KMS-11 (cell line): ENCODE data around the gene SULT1A2.
A peak's percentile ranks its signal among the peaks of the same experiment; 100 is the strongest.

Experiments used
- H2AFZ ChIP-seq: fragments of 200-600 bp; sonication (generic); 2 replicates; pipeline ENCODE4 v1.6.1; 2016; ENCODE audit warnings: antibody characterized with exemption, mixed run types, low read depth
- H3K27ac ChIP-seq: fragments of 200-600 bp; sonication (generic); 2 replicates; pipeline ENCODE4 v1.6.1; 2016; ENCODE audit warnings: mild to moderate bottlenecking, mixed run types
- H3K27me3 ChIP-seq: fragments of 200-600 bp; sonication (generic); 2 replicates; pipeline ENCODE4 v1.6.1; 2017; ENCODE audit warnings: mild to moderate bottlenecking, low read depth, mixed run types, moderate library complexity; ENCODE audit not compliant: insufficient read depth
- H3K36me3 ChIP-seq: fragments of 200-600 bp; sonication (generic); 2 replicates; pipeline ENCODE4 v1.6.1; 2017; ENCODE audit warnings: mild to moderate bottlenecking, mixed run types; ENCODE audit not compliant: insufficient read depth
- H3K4me1 ChIP-seq: fragments of 200-600 bp; sonication (generic); 2 replicates; pipeline ENCODE4 v1.6.1; 2016; ENCODE audit warnings: mild to moderate bottlenecking, low read depth, mixed run types; ENCODE audit not compliant: poor library complexity, severe bottlenecking
- H3K4me2 ChIP-seq: fragments of 200-600 bp; sonication (generic); 2 replicates; pipeline ENCODE4 v1.7.0; 2016; ENCODE audit warnings: mild to moderate bottlenecking, mixed run types
- H3K4me3 ChIP-seq: fragments of 200-600 bp; sonication (generic); IDR thresholded peaks from 2 replicates; pipeline ENCODE4 v1.6.1; 2017; ENCODE audit warnings: low read depth, low read length, mixed read lengths; ENCODE audit not compliant: insufficient read depth
- H3K79me2 ChIP-seq: fragments of 200-600 bp; sonication (generic); 2 replicates; pipeline ENCODE4 v1.6.1; 2016; ENCODE audit warnings: low read depth, mixed run types; ENCODE audit not compliant: insufficient read depth
- H3K9ac ChIP-seq: fragments of 200-600 bp; sonication (generic); 2 replicates; pipeline ENCODE4 v1.6.1; 2016; ENCODE audit warnings: mild to moderate bottlenecking, mixed run types
- H4K20me1 ChIP-seq: fragments of 200-600 bp; sonication (generic); 2 replicates; pipeline ENCODE4 v1.6.1; 2016; ENCODE audit warnings: mild to moderate bottlenecking, mixed run types; ENCODE audit not compliant: insufficient read depth
- CTCF ChIP-seq: fragments of 200-600 bp; sonication (generic); conservative IDR thresholded peaks from 2 replicates; pipeline ENCODE4 v1.6.1; 2017; ENCODE audit warnings: low read depth, mild to moderate bottlenecking, antibody characterized with exemption, low read length, moderate library complexity, mixed read lengths

SULT1A2 gene

DNA sequence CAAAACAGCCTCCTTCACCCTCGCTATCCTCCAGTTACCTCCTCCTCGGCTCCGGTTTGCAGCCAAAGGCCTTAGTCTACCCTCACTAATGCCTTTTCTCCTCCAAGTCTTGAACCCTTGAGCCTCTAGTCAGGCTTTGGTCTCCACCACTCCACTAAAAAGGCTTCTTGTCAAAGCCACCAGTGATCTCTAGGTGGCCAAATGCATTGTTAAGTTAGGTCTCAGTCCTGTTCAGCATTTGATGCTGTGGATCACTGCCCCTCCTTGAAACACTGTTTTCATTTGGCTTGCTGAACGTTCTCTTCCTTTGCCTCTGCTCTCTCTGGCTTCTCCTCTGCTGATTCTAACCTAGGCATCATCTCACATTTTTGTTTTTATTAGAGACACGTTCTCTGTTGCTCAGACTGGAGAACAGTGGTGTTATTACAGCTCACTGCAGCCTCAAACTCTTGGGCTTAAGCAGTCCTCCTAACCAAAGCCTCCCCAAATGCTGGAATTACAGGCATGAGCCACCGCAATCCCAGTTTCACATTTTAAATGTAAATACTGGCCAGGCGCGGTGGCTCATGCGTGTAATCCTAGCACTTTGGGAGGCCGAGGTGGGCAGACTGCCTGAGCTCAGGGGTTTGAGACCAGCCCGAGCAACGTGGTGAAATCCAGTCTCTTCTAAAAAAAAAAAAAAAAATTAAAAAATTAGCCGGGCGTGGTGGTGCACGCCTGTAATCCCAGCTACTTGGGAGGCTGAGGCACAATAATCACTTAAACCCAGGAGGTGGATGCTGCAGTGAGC, 42.0 kb downstream of the SULT1A2 start:
- Histone ChIP-seq H3K27me3 (no peaks in the 10 kb centered on the region), H3K27ac (no peak overlapping the region), H3K4me1 (peaks cover 29% of the 10 kb centered on the region), H3K36me3 (no peaks in the 10 kb centered on the region; the same call in 1 of the 2 replicates), H2AFZ (peak overlapping the region; percentile 80), H4K20me1 (no peaks in the 10 kb centered on the region), H3K9ac (peak overlapping the region; percentile 31; the same call in 1 of the 2 replicates), H3K79me2 (peaks cover 5% of the 10 kb centered on the region; the same call in 1 of the 2 replicates), H3K4me2 (peak overlapping the region; percentile 99), H3K4me3 (no peak overlapping the region)
- TF ChIP-seq CTCF: no peak

- peak within 1 kb of the TSS; percentile 91 for H3K27ac ChIP-seq
- H3K4me3 ChIP-seq: no peak within 1 kb of the TSS
- 0 out of 2 replicates have a peak, but pooled peaks have one; percentile 15 for TF ChIP-seq CTCF
- H2AFZ ChIP-seq: peak within 1 kb of the TSS; percentile 81
- peak within 1 kb of the TSS; percentile 99 for H3K4me2 ChIP-seq
- H3K27me3 ChIP-seq: no peaks in the 10 kb centered on the region
- no peaks in the 10 kb centered on the region; the same call in 1 of the 2 replicates for H3K36me3 ChIP-seq
- peaks cover 5% of the 10 kb centered on the region; the same call in 1 of the 2 replicates for H3K79me2 ChIP-seq
- H4K20me1 ChIP-seq: no peaks in the 10 kb centered on the region
- H3K9ac ChIP-seq: peak within 1 kb of the TSS; percentile 91
- peaks cover 31% of the 10 kb centered on the region for H3K4me1 ChIP-seq
Observed at GRCh38 chr16:28553776-28554633, 42.8 kb downstream of the SULT1A2 start, which contains the start of gene SGF29. Gene SGF29 (plus strand): TSS chr16:28553920. CDS start chr16:28581070, 27,150 bp downstream.

DNA sequence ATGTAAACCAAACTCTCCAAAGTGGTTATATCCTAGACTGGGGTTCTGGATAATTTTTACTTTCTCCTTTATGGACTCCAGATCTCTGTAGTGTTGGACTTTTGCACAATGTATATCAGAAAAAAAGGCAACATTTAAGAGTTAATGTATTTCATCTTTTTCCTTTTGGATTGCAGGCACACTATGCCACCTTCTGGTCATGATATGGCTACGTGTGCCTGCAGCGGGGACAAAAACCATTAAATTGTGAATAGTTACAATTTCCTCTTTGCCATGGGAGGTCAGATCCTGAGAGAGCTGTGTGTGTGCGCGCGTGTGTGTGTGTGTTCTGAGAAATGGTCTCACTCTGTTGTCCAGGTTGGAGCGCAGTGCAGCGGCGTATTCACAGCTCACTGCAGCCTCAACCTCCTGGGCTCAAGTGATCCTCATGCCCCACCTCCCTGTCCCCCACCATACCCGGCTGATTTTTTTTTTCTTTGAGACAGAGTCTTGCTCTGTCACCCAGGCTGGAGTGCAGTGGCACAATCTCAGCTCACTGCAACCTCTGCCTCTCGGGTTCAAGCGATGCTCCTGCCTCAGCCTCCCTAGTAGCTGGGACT, 47.5 kb downstream of the SULT1A2 start:
- peak; percentile 49 for TF ChIP-seq CTCF
- Histone ChIP-seq H3K4me1 (peaks cover 13% of the 10 kb centered on the region), H4K20me1 (no peaks in the 10 kb centered on the region), H3K9ac (no peak overlapping the region), H2AFZ (no peak overlapping the region), H3K4me2 (no peak overlapping the region; the same call in 1 of the 2 replicates), H3K79me2 (peaks cover under 1% of the 10 kb centered on the region; the same call in 1 of the 2 replicates), H3K4me3 (no peak overlapping the region), H3K27ac (no peak overlapping the region), H3K36me3 (no peaks in the 10 kb centered on the region), H3K27me3 (no peaks in the 10 kb centered on the region)

GRCh38 chr16:28548306-28548802, 48.5 kb downstream of the SULT1A2 start:
- Histone ChIP-seq H3K9ac (no peak overlapping the region), H3K27ac (no peak overlapping the region), H4K20me1 (no peaks in the 10 kb centered on the region), H3K79me2 (no peaks in the 10 kb centered on the region), H3K36me3 (no peaks in the 10 kb centered on the region), H3K27me3 (no peaks in the 10 kb centered on the region), H3K4me1 (peaks cover 13% of the 10 kb centered on the region), H3K4me3 (no peak overlapping the region), H2AFZ (no peak overlapping the region), H3K4me2 (no peak overlapping the region)
- TF ChIP-seq CTCF: no peak
